ENCODE measurements around the gene ZSWIM6.

Gene ZSWIM6

DNA sequence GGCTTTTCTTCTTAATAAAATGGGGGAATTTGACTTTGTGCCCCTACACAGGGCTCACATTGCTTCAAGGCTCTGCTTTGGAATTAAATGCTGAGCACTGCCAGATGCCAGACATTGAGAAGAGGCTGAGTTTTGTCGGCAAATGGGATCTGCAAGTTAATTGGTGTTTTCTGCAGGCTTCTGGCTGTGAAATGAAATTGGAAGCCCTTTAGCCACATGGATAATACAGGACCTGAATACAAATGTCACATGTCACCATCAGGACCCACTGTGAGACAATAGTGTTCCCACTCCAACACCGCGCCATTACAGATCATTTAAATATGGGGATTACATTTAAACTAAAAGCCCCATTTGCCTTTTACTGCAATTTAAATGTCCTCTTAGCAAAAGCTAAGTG is 164.4 kb downstream of the ZSWIM6 start:
- no peak for DNase-seq

DNA sequence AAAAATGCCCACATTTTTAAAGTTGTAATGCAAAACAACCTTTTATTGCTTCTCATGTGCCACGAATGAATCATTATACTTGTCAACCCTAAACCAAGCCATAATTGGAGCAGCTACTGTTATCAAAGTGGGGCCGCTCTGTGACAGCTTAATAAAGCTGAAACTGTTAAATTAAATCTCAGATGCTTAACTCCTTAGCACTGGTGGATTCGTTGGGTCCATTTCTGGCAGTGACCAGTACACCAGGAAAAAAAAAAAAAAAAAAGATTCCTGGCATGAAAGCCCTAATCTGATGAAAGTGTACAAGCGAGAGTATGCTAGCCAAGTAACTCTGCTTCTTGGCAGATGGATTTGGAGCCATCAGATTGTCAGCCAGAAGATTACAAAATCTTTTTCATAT is 164.8 kb downstream of the ZSWIM6 start:
- no peak for DNase-seq

DNA sequence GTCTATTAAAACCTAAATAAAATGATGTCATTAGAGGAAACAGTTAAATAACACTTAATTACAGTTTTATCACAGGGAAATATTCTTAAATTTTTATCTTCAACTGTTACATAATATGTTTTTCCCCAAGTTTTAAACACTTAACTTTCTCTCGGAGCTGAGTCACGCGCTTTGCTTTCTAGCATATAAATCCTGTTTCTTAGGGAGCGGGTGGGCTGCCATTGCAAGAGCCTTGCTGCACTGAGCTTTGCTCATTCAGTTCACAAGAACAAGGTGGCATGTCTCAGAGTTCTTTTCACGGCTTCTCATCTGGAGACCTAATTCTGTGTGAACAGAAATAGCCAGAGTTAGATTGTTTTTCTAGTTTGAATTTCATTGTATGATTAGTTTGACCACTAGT is 166.1 kb downstream of the ZSWIM6 start:
- DNase-seq, result no peak

DNA sequence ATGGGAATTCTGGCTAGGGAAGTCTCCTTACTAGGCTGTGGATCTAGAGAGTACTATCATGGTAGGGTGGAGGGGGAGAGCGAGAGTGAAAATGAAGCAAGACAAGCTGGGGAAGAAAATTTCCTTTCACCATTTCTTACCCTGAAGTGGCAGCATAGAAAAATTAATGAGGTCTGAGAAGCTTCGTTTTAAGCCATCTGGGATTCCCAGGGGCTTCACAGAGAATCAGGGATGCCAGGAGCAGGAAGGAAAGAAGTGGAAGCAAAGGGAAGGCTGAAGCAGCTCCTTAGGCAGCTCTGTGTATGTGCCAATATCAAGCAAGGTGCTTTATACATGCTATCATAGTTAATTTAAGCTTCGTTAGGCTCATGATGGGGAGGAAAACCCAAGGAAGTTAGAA is 169.9 kb downstream of the ZSWIM6 start:
- DNase-seq, result no peak

DNA sequence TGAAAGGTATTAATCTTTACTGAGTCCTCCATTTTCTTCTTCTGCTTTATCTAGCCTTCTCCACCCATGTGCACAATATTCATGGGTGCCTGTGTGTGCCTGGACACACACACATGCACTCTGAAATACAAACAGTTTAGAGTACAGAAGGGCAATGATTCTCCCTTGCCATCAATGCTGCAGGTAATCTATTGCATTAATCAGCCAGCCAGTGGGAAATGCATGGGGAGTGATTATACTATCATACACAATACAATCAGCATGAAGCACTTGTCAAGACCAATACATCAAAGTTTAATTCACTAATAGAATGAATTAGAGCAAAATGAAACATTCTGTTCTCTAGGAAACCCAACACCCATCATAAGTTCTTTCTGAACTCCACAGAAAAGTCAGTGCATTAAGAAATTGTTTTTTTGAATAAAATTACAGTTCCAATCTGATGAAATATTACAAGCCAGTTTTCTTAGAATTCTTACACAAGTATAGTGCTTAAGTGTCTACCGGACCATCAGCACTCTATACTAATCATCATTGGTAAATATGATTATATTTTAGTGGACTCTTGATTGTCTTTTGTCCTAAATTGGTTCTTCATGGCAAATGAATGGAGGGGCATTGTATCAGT is 172.2 kb downstream of the ZSWIM6 start:
- no peak for DNase-seq

DNA sequence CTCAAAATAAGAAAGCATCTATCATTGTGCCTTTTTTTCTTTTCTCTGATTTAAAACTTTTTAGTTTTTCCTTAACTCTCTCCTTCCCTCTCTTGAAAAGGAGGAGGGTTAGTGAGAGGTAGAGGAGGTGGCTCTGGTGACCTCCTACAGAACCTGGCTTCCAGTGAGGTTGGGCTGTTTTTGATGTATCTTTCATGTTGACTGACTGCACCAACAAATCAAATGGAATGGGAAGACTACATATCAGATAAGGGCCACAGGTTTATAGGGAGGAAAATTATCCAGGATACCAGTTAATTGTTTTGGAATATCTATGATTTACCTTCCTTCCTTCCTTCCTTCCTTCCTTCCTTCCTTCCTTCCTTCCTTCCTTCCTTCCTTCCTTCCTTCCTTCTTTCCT is 173.2 kb downstream of the ZSWIM6 start:
- no peak for DNase-seq

DNA sequence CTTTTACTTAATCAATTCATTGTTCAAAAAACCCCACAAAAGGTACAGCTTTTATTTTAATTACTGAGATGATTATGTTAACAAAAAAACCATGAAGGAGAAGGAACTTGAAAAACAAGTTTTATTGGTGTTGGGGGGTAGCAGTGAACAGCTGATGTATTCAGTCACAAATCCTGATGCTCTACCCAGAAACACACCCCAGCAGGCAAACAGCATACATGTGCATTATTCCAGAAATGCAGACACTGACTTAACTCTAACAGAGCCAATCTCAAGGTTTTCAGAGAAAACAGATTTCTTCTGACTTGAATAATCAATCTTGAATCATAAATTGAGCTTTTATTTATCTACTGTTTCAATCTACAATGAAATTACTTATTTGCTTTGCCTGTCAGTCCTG is 175.2 kb downstream of the ZSWIM6 start:
- no peak for DNase-seq

DNA sequence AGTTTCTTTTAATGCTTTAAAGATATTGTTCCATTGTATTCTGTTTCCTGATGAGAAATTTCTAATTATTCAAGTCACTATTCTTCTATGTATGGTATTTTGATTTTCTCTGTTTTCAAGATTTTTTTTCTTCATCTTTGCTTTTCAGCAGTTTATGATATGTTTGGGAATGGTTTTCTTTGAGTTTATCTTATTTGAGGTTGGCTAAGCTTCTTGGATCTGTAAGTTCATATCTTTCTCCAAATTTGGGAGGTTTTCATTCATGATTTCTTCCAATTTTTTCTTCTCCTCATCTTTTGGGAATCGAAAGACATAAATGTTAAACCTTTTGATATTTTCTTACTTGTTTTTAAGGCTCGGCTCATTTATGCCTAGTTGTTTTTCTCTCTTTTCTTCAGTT is 184.9 kb downstream of the ZSWIM6 start:
- DNase-seq, result no peak

DNA sequence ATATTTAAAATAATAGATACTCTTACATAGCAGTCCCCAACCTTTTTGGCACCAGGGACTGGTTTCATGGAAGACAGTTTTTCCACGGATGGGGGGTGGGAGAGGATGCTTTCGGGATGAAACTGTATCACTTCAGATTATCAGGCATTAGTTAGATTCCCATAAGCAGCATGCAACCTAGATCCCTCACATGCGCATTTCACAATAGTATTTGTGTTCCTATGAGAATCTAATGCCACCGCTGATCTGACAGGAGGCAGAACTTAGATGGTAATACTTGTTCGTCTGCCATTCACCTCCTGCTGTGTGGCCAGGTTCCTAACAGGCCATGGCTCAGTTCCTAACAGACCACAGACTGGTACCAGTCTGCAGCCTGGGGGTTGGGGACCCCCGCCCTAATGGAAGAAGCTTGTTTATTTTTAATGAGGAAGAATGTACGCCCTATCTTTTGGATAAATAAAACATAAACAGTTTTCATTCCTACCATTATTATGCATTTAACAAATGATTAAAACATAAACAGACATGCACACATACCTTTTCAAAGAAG is 187.7 kb downstream of the ZSWIM6 start:
- no peak for DNase-seq

DNA sequence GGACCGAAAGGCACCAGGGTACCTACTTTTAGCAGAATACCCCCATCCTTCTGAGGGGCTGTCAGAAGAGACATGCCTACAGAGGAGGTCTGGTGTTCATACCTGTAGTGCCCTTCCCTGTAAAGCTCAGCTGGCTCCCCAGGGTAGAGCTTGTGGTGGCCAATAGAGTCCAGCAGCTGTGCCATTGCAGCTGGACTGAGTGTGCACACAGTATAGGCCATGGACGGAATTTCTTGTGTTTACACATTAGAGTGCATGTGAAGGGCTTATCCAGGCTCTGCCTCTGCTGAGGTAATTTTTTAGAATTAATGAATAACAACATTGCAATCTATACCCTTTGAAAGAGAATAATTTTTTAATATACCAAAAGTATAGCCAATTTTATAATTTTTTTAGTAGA is 191.0 kb downstream of the ZSWIM6 start:
- DNase-seq, result no peak

DNA sequence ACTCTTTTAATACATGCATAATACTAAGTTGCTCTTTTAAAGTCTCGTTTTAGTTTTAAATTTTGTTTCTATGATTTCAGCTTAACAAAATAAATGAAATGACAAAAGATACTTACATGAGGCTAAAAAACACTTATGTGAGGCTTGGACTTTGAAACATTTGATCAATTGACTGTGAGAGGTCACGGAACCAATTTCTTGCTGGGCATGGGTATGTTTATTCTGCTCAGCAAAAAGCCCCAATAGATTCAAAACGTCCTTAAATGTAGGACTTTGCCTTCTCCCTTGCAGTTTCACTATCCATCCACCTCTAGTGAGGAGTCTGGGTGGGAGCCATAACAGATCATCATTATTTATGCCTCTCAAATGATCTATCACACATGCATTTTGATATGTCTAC is 191.9 kb downstream of the ZSWIM6 start:
- no peak for DNase-seq

DNA sequence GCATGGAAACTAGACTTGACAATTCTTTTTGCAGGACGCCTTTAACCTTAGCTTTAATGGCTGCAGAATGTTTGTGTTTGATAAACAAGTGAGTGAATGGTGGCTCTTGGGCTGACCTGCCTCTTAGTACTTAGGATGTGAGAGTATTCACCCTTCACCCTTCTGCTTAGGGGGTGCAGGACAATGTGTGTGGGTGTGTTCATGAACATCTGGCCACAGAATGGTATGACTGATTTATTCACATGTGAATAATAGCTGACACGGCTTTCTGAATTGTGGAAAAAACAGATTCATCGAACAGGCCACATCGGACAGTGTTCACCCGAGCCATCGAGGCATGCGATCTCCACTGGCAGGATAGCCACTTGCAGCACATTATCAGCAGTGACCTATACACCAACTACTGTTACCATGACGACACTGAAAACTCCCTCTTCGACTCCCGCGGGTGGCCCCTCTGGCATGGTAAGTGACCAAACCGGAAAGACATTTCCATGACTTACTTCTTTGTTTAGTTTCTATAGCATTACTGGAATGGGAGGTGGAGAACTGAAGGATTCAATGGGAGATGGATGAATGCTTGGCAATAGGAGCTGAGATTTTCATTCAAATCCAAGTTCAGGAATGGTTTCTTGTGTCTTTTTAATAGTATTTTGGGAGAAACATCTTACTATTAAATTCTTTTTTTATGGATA is 193.6 kb downstream of the ZSWIM6 start:
- DNase-seq, result no peak

DNA sequence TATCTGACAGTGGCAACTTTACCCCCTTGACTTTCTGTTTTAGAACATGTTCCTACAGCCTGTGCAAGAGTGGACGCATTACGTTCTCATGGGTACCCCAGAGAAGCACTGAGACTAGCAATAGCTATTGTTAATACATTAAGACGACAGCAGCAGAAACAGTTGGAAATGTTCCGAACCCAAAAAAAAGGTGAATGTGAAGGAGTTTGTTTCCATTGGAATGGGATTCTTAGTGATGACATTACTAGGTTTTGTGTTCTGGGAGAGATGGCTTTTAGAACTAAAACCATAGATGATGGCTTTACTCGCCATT is 194.1 kb downstream of the ZSWIM6 start:
- no peak for DNase-seq

DNA sequence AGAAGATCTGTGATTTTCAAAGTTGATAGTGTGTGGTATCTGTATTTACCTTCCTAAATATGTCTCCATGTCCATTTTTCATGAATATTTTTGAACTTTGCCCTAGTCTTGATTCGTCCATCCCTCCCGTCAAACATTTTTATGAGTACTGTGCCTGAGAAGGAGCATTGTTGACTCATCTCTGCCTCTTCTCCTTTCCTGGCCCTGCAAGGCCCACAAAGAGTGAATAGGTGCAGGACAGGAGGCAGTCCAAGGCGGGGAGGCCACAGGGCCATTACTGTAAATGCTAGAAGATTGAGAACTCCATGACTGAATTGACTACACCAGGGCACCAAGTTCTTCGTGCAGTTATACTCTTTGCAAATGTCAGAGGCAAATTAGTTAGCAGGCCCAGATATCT is 200.9 kb downstream of the ZSWIM6 start:
- DNase-seq, result no peak

DNA sequence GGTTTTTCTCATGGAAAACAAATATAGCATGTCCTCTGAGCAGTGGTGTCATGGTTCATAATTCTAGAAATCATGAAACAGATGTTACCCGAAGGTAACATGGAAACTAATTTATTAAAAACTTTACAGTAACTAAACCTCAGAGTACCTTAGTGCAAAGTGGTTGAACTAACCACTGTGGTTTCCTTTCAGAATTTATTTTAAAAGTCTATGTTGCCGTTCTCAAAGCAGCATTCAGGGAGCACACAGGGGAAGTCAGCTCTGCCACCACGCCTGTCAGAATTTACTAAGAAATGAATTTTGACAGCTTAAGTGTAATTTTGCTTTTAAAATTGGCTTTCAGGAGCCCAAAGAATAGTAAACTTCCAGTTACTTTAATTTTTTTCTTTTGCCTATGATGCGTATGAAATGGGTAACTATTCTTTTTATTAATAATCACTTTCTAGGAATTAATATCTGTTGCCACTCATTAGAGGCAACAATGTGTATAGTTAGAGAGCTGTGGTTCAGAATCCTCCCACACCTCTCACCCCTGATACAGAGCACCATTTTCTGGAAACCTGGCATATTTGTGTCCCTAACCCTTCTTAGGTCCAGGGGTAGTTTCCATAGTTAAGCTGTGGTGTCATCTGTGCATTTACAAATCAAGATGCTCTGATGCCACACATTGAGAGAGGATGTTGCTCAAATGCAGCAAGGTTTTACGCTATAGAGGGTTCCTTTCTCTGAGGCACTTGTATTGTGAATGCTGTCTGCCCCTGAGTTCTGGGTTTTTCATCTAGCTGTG is 202.6 kb downstream of the ZSWIM6 start:
- DNase-seq, result no peak

DNA sequence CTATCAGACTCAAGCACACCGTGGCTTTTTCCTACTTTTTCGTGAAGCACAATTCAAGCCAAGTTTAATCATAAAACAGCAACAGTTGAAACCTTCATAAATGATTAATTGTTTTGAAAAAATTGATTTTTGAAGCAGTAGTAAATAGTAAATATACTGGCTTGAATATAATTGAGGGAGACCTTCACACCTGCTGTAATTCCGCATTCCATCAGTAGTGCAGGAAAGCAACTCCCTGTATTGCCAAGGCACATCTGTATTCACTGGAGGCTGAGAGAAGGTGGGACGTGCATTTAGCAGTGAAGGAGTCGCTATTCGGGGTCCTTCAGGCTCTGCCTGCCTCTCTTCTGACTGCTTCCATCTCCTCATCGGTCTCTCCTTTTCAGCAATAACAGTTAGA is 203.8 kb downstream of the ZSWIM6 start:
- no peak for DNase-seq

DNA sequence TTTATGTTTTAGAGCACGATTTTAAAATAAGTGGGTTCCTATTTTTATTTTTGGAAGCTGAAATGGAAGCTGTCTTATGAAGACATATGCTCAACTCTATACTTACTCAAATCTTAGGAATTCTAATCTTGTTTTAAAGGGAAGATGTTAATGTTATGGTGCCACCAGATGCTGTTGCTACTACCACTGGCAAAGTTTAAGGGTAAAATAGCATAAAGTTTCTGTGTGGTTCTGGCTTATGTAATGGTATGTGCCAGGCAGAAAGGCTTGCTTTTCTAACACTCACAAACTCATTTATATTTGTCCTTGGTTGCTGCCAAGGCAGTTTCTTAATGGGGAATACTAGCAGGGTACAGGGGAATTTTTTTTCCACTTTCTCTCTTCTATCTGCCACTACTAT is 204.9 kb downstream of the ZSWIM6 start:
- DNase-seq, result no peak

DNA sequence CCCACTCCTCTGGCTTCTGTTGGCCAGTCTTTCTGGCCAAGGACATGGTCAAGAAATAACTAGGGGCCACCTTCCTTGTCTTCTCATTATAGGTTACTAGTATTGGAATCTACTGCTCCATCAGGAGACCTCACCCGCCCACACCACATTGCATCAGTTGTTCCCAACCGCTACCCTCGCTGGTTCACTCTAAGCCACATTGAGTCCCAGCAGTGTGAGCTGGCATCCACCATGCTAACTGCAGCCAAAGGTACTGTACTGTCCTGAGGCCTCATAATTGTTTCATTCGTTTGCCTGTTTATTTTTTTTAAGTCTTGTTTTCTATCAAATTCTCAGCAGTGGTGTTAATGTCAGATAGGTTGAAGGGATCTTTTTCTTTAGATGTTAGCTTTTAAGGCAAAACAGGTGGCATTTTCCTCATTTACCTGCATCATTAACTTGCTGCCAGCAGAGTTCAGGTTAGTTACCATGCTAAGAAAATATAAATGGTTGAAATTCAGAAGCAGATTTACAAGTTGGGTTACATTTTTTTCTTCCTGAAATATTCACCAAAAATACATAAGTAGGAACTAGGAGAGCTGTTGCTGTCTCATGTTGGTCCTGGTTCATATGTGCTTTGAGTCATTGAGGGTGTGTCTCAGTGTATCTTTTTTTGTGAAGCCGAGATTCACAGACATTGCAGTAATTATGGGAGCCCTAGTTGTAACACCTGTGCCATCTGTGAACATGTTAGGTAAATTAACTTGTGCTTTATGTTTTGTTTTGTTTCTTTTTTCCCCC is 206.9 kb downstream of the ZSWIM6 start:
- no peak for DNase-seq

DNA sequence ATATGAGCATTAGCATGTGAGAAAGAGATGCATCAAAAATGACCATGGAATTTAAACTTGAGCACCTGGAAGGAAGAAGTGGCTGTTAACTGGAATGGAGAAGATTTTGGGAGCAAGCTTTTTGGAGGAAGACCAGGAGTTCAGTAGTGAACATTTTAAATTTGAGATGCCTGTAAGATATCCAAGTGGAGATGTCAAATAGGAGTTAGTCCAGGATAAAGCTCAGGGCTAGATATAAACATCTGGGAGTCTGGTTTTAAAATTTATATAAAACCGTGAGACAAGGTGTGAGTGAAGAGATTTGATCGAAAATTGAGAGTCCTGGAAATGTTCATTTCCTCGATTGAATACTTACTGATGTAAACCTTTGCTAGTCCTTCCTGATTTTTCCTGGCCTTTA is 217.5 kb downstream of the ZSWIM6 start:
- no peak for DNase-seq

DNA sequence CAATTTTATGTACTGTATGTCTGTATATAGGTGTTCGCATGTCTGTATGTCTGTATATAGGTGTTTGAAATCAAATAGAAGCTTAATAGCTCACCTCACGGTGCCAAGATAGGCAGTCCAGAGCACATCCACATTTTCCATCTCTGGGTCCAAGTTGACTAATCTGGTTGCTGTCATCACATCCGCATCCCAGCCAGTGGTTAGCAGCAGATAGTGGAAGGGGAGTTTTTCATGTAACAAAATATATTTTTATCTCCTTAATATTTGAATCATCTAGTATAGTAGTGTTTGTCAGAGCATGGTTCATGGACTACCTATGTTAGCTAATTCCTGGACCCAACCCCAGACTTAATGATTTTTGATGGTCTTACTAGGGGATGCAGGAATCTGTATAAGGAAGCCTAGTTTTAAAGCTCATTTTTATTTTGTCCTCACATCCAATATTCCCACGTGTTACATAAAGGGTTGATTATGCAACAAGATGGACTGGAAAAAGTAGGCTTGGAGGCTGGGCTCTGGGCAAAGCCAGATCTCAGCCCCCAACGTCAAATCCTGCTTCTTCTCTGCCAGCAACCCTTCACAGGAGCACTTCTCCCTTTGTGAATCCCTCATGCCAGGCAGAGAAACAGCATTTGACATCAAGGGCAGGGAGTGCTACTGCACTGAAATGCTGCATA is 219.7 kb downstream of the ZSWIM6 start:
- DNase-seq, result no peak

DNA sequence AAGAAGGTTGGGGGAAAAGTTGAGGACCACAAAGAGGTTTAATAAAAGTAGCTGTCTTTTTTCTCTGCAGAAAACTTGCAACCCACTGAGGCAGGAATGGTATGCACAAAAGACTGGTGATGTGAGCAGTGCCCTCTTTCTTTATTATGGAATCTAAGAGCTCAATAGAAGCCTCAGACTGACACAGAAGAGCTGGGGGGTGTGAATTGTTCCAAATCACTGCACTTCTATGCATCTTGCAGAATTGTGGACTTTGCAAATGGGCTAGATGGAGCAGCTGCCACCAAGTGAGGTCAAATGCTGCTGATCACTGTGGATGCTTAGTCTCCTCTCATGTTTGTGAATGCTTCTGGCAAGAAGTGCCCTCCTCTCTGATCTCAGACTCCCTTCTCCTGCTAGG is 227.1 kb downstream of the ZSWIM6 start:
- DNase-seq, result no peak

DNA sequence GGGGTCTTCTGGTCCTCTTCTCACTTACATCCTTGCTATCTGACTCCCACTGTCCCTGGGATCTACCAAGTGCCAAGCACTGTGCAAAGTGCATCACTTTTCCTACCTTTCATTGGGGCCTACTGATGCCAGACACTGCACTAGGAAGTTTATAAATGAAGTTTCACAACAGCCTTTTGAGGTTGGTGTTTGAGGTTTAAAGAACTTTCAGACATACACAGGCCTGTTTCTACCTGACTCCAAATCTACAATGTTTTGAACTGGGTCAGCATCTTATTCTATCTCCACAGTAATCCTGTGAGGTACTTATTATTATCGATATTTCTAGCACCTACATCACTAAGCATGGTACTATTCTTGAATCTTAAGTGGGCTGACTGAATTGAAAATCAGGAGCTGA is 227.7 kb downstream of the ZSWIM6 start:
- no peak for DNase-seq

DNA sequence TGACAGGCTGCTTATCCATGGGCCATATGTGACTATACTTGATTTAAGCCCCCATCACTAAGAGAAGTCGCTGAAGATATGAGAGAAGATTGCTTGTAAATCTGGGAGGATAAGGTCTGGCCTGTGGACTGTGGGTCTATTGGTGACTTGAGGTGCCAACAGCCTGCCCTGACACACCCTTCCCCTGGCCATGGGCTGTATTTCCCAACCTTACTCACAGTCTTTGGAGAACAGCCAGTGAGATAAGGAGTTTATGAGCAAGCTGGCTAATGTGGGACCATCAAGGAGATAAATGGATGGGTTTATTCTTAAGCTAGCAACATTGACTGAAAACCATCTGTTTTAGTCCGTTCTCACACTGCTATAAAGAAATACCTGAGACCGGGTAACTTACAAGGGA is 231.3 kb downstream of the ZSWIM6 start:
- DNase-seq, result no peak
